Activated CD8-positive, alpha-beta memory T cell treated with anti-CD3 and anti-CD28 coated beads, Interleukin-2, amount 50 U/mL, for 48 hours (primary cell): ENCODE data around the gene TSSC4.

Experiments
- DNase-seq: peaks from one replicate; pipeline ENCODE4 v3.0.0-alpha.2; 2020

The TSSC4 gene

DNA sequence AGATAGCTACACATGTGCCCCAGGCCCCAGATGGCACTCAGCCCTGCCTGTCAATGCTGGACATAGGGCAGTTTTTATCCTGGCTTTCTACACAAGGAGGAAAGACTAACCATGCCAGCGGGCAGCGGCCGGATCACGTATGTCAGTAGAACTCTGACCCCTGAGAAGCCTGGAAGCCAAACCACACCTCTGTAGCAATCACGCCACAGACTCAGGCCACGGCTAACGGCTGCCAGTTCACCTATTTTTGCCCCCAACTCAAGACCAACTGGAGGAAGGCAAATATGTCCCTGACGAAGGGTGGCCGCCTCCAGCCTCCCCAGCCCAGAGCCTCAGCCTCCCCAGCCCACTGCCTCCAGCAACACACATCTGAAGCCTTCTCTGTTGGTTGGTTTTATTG lies 30.7 kb upstream of the TSSC4 start:
- DNase-seq: no peak

DNA sequence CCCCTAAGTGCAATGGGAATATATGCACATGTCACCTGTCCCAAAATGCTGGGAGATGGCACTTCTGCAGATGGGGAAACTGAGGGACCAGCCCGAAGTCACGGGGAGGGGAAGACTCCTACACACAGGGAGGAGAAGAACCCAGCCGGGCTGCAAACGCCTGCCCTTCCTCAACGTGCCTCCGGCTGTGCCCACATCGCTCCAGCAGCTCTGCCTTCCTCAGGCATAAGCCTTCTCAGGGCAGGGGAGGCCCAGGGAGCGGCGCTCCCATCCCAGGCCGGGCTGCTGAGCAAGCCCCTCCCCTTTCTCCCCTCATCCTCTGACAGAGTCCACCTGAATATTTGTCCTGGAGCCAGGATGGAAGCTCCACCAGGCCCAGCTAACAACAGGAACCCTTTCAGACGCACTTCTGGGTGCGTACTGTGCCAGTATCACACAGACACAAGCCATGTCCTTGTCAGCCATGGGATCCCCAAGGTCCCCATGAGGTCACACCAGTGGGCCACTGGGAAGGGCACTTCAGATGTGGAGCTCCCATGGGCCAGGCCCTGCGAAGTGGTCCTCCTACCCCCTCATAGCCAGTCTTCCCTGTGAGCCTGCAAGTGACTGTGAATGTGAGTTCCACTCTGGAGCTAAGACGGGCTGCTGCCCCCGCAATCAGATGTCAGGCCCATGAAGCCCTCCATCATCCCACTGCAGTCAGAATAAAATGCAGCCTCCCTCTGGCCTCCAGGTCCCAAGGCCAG lies 25.9 kb upstream of the TSSC4 start:
- no peak for DNase-seq

DNA sequence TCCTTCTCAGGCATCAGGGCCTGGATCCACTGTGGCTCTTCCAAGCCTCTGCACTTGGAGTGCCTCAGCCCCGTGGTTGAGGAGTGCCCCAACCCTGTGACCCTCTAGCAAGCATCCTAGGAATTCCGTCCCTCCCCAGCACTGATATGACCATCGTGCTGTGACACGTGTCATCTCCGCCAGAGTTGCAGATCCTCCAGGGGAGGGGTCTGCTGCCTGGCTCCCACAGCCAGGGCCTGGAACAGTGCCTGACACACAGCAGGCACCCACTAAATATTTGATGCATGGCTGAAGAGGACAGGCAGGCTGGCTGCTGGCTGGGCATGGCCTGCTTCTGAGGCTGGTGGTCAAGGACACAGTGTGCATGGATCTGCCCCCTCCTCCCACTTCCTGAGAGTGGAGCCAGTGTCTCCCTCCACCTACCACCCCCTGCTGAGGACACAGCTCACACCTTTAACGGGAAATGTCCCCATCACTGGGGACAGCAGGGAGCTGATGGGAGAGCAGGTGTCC lies 25.2 kb upstream of the TSSC4 start:
- no peak for DNase-seq

DNA sequence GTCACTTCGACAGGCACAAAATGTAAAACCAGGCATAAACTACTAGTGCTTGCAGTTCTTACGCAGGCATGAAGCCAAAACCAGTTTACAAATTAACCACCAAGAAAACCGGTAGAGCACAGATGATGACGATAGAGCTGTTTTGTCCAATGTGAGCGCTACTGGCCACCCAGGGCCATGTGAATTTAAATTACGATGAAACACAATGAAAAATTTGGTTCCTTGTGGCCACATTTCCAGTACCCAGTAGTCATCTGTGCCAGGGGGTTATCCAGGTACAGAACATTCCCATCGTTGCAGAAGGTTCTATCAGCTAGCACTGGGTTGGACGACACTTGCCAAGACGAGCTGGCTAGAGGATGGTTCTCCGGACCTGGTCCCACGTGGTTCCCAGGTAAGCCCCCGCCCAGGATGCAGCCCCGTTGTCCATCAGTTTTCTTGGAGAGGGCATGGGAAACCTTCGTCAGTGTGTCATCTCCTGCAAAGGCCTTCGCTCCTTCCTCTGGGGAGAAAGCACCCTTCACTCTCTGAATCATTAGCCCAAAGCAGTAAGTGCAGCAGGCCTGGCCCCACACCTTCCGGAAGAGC lies 24.5 kb upstream of the TSSC4 start:
- DNase-seq: no peak

DNA sequence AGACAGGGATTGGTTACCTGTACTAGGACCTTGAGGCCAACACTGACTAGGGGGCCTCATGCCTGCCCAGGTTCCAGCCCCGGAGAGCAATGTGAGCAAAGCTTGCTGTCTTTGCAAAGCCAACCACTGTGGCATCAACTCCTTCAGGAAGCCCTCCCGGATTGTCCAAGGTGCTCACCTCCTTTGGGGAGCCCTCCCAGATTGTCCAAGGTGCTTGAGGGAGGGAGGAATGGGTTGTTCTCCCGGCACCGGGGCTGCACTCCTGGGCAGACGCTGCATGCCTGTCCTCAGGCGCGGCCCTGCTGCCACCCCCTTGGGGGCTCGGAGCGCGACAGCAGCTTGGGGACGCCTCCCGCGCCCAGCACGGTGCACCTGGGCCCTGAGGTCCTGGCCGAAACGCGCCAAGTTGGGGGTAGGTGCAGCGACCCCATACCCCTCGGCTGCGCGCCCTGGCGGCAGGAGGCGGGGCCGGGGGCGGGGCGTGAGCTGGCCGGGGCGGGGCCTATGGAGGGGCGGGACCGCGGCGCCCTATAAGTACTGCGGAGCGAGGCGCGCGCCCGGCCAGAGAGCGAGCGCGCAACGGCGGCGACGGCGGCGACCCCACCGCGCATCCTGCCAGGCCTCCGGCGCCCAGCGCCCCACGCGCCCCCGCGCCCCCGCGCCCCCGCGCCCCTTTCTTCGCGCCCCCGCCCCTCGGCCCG lies 23.6 kb upstream of the TSSC4 start, which contains the start of gene CD81:
Gene CD81 (plus strand): TSS at position 560 of the 701 bp plus-strand sequence. CDS start 240 bp downstream, outside the sequence.
- peak; percentile 92 for DNase-seq

DNA sequence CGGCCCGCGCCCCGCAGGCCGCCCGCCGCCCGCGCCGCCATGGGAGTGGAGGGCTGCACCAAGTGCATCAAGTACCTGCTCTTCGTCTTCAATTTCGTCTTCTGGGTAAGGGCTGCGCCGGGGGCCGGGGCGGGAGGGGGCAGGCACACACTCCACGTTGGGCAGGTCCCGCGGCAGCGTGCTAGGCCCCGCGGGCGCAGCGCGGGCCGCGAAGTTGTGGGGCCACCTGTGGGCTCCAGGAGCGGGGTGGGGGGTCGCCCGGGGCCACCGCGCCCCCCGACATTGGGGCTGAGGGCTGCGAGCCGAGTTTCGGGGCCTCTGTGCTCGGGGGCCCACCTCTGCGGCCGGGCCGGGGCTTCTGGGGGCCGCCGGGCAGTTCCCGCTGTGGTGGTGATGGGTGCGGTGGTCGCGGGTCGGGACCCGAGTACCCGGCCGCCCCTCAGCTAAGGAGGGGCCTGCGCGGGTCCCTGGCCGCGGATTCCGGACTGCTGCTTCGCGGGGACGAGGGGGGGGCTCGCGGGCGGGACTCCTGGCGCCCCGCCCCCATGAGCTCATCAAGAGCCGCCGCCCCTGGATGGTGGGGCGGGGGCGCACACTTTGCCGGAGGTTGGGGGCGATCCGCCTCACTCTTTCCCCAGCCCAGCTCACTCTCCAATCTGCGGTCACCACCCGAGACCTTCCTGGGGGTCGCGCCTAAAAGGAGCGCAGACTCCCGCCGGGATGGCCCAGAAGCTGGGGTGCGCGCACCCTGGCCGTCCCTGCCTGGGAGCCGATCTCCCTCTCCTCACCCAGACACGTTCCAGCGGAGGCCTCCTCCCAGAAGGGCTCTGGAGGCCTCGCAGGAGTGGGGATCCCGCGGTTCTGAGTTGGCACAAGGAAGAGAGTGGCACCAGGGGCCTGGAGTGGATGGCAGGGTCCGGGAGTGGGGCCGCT lies 22.8 kb upstream of the TSSC4 start:
- DNase-seq: peak; percentile 75

DNA sequence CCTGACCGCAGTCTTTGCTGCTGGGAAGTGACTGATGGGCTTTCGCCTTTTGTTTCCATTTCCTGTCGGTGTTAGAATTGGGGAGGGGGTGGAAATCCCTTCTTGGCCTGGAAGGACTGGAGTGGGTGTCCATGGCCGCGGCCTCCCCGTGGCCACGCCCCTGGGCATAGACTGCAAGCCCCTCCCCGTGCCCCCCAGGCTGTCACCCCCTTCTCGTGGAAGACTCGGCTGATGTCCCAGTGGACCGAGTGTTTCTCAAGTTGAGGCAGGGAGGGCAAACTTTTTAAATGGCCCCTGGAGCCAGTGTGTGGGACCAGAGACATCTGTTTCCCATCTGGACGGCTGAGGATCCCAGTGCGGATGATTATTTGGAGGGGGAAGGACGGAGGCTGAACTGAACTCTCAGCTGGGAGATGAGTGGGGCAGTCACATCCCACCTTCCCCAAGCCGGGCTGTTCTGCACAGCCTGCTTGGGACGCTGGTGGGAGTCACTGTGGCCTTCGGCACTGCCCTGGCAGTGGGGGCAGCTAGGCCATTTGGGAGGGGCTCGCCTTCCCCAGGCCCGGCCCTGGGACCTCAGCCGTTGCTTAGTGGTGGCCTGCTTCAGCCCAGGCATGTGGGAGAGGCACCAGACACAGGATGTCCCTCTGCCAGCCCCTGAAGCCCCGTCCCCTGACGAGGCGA lies 21.9 kb upstream of the TSSC4 start:
- no peak for DNase-seq

DNA sequence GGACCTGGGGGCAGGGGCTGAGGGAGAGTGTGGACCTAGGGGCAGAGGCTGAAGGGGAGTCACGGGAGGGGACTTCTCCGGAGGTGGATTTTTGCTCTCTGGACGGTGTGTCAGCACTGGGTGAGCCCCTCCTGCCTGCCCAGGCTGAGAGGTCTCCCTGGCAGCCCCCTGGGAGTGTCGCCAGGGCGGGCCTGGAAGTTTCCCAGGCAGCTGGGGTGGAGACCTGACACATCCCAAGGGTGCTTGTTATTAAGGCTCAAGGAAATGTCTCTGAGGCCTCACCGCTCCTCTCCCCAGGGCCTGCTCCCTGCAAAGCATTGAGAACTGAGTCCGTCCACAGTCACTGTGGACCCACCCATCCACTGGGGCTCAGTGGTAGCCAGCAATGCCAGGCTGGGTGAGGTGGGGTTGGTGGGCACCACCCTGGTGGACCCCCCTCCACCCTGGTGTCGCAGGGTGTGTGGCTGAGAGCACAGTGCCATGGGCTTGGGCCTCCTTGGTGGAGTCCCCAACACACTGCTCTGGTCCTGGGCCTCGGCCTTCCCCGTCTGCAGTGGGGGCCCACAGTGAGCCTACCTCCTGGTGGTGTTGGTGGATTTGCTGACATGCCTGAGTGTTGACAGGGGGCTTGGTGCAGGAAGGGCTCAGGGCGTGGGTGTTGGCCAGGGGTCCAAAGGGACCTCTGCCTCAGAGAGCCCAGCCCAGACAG lies 20.9 kb upstream of the TSSC4 start:
- no peak for DNase-seq

DNA sequence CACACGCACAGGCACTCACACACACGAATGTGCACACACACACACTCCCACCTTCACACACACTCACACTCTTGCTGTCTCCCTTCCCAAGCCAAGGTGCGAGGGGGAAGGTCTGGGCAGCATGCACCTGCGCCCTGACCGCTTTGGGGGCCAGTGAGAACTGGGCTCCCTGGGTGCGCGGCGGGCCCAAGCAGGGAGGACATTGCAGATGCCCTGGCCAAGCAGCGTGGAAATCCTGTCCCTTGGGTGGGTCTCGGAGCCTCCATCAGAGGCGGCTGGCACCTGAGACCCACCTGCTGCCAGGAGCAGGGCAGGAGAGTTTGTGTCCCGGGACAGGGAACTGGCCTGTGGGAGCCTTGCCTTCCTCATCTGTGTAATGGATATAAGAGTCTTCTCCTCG lies 20.2 kb upstream of the TSSC4 start:
- DNase-seq: no peak

DNA sequence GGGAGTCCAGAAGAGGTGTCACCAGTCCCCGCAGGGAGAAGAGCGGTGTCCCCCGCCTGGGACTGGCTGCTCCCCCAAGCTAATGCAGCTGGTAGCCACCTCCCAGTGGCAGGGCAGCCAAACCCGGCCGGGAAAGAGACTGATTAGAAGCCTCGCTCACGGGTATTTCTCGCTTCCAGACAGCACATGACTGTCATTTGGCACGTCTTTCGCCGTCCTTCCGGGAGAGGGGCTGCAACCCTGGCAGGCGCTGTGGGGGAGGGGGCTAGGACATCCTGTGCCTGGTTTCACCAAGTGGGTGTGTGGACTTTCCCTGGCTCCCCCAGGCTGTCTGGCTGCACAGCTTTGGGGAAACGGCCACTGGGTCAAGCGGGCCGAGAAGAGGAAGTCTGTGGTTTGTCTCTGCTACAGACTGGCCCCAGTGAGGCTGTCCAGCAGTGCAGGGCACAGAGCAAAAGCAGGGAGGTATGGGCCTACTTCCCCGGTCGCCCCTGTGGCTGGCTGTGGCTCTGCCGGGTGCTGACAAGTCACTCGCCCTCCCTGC lies 19.7 kb upstream of the TSSC4 start:
- no peak for DNase-seq

DNA sequence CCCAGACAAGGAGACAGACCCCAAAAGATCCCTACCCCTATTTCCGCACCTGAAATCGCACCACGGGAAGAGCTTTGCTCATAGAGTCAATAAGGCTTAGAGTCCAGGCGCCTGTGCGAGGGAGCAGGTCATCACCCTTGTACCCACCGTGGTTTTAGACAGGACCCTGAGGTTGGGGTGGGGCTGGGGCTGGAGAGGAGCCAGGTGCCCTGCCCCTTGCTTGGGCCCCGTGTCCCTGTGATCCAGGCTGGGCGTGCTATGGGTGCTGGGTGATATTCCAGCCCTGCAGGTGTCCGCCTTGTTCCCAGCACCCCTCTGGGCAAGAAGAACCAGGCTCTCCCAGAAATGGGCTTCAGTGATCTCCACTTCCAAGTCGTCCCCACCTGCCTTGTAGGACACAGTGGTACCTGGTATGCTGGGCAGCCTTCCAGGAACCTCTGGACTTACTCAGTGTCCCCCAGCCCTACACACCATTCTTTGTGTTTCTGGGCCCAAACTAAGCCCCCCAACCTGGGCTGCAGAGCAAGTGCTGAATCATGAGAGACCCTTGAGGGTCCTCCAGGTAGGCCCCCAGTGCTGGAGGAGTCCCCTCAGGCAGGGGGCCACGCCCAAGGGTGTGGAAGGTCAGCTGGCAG lies 18.9 kb upstream of the TSSC4 start:
- no peak for DNase-seq

DNA sequence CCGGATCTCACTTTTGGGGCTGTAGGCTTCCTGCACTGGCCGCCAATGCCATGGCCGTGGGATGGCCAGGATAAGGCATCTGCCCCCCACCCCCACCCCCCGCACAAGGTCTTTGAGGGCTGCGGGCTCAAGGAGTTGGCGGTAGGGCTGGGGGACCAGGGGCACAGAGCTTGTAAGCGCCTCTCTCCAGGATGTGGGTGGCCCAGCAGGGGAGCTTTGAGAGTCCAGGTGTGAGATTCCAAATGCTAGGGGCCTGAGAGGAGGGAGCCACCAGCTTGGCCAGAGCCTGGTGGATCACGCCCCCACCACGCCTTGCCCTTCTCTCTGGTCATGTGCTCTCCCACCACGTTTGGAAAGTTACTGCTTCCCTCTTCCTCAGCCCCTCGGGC lies 18.4 kb upstream of the TSSC4 start:
- DNase-seq: no peak

DNA sequence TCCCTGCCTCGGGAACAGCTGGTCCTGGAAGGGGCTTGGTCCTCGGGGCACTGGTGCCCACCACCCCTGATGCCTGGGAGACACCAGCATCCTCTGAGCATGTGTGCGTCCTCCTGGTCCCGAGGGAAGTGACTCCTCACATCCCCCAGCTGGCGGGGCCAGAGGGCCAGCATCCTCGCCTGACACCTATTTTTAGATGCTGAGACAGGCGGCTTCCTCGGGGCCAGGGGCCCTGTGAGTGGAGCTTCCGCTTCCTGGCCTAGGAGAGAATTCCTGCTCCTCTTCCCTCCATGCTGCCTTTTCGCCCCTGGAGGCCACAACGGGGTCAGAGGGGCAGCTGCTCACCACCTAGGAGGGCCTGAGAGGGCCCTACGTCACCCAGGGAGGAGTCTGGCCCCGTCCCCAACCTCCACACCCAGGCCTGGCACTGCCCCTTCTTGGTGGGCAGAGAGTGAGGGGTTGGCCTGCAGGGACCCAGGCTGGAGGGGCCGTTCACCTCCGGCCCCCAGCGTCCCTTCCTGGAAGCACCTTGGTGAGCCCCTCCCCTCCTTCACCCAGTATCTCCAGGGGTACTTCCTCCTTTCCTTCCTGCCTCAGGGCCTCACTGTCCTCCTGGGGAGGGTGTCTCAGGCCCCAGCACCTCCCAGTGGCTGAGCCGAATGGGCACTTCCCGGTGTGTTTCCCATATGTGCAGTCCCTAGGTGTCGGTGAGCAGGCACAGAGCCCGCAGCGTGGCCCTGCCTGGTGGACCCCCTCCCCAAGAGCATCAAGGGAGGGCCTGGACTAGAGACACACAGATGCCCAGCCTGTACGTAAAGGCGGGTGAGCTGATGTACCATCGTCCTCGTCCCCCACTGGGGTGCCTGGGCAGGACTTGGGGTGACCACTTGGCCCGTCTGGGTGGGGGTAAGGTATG lies 17.4 kb upstream of the TSSC4 start:
- no peak for DNase-seq

DNA sequence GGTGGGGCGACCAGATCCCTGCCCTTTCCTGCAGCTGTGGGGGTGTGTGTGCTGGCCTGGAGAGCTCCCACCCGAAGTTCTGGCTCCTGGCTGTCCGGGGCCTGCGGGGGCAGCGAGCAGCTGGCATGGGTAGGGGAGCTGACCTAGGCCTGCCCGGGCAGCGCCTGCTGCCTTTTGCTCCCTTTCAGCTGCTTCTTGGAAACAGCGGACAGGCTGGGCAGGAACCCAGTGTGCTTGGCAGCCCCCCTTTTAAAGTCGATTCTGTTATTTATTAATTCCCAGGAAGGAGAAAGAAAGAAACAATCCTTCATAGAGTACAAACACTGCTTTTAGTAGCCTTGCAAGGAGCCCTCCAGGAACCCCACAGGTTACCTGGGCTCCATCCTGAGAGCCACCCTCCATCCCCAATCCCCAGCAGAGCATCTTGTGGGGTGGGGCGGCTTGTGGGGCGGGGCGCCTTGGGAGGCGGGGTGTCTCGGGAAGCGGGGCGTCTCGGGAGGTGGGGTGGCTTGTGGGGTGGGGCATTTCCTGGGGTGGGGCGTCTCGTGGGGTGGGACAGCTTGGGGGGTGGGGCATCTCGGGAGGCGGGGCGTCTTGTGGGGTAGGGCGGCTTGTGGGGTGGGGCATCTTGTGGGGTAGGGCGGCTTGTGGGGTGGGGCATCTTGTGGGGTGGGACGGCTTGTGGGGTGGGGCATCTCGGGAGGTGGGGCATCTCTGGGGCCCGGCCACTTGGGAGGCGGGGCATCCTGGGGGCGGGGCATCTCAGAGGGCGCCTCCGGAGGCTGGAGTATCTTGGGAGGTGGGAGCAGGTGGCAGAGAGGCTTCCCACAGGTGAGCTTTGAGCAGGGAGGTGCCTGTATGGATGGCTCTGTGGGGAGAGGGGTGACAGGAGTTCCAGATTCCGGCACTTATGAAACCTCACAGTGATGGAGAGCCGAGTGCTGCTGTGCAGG lies 16.4 kb upstream of the TSSC4 start:
- no peak for DNase-seq

DNA sequence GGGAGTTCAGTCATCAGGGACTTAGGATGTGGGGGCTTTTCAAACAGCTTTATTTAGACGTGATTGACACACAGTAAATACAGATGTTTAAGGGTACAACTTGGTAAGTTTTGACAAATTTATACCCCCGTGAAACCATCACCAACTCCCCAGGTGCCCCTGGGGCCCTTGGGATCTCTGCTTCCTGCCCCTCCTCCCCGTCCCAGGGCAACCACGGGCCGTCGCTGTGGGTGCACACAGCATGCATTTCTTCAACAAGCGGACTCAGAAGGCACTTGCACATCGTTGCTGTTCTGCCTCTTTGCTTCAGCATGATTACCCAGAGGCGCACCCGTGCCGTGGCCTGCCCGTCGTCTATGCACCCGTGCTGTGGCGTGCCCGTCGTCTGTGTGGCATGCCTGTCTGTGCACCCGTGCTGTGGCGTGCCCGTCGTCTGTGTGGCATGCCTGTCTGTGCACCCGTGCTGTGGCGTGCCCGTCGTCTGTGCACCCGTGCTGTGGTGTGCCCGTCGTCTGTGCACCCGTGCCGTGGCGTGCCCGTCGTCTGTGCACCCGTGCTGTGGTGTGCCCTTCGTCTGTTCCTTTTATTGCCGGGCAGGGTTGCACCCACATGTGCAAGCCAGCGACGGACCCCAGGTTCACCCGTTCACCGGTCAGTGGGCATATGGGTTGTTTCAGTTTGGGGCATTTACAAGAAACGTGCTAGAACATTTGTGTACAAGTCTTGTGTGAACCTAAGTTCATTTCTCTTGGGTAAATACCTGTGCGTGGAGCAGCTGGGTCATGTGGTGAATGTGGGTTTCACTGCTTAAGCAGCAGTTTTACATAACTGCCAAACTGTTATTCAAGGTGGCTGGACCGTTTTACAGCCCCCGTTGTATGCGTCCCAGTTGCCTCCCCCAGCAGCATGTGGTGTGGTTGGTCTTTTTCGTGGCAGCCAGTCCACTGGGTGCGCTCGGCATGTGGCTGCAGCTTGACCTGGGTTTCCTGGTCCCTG lies 15.1 kb upstream of the TSSC4 start:
- no peak for DNase-seq

DNA sequence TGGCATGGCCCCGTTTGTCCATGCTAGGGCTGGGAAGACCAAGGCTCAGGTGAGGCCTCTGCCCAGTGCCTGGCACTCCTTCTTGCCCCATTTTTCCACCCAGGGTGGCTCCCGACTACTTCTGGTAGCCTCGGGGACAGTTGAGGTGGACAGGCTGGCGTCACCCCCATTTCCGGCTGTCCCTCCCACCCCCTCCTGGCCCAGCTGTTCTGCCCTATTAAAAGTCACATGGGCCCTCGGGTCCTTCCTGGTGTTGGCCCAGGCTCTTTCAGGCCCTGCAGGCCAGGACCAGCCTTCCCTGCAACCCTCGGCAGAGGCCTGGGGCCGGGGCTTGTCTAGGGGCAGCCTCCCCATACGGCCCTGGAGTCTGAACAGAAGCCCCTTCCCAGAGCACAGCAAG lies 14.0 kb upstream of the TSSC4 start:
- DNase-seq: no peak
